ENCODE results near the gene FAM83E. TPM values are rescaled to one million over a fixed set of nuclear protein-coding genes. Genes with fewer than 3 reads are reported as not detected.

Gene FAM83E
- total RNA-seq, 1 donor from 2014 or later = 8.1 TPM

- H3K27ac Mint-ChIP-seq = no peak overlapping the region
- TF ChIP-seq, protein P1, sequence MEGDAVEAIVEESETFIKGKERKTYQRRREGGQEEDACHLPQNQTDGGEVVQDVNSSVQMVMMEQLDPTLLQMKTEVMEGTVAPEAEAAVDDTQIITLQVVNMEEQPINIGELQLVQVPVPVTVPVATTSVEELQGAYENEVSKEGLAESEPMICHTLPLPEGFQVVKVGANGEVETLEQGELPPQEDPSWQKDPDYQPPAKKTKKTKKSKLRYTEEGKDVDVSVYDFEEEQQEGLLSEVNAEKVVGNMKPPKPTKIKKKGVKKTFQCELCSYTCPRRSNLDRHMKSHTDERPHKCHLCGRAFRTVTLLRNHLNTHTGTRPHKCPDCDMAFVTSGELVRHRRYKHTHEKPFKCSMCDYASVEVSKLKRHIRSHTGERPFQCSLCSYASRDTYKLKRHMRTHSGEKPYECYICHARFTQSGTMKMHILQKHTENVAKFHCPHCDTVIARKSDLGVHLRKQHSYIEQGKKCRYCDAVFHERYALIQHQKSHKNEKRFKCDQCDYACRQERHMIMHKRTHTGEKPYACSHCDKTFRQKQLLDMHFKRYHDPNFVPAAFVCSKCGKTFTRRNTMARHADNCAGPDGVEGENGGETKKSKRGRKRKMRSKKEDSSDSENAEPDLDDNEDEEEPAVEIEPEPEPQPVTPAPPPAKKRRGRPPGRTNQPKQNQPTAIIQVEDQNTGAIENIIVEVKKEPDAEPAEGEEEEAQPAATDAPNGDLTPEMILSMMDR (conservative IDR thresholded peaks at IDR 0.05) = no peak
Observed at GRCh38 chr19:48575931-48576622, 38.8 kb downstream of the FAM83E start.

DNA sequence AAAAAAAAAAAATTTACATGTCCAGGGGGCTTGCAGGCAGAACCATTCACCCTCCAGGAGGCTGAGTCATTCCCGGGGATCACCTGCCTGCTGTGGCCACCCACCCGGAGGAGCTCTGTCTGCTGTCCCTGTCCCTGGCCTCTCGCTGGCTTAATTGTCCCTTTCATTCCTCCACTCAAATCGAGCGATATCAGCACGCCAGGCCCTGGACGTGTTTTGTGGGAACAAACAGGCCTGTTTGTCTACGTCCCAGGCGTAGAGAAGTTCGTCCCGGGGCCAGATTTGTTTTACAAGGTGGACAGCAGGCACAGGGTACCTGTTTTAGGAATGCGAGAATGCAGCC, 41.7 kb downstream of the FAM83E start:
- DNase-seq (ENCODE audit: extremely low spot score, unreplicated experiment) = no peak
- H3K4me1 Mint-ChIP-seq (ENCODE audit: unreplicated experiment) = peaks cover 5% of the 10 kb centered on the region
- H3K27me3 Mint-ChIP-seq = no peaks in the 10 kb centered on the region
- H3K36me3 Mint-ChIP-seq = no peaks in the 10 kb centered on the region
- H3K27ac Mint-ChIP-seq = peak overlapping the region; percentile 39
- H3K4me3 Mint-ChIP-seq = no peak overlapping the region
- H3K9me3 Mint-ChIP-seq = no peaks in the 10 kb centered on the region
- TF ChIP-seq, protein P1 (conservative IDR thresholded peaks at IDR 0.05) = no peak

More at GRCh38 chr19:48575931-48576622, 38.8 kb downstream of the FAM83E start:
- Mint-ChIP-seq H3K9me3 (no peaks in the 10 kb centered on the region), H3K4me3 (no peak overlapping the region), H3K4me1 (ENCODE audit: unreplicated experiment) (peaks cover 5% of the 10 kb centered on the region), H3K27me3 (no peaks in the 10 kb centered on the region), H3K36me3 (no peaks in the 10 kb centered on the region)
- DNase-seq (ENCODE audit: extremely low spot score, unreplicated experiment) = no peak

GRCh38 chr19:48571378-48572162, 43.3 kb downstream of the FAM83E start:
- Mint-ChIP-seq H3K36me3 (no peaks in the 10 kb centered on the region), H3K9me3 (no peaks in the 10 kb centered on the region), H3K27ac (peak overlapping the region; percentile 35), H3K4me1 (ENCODE audit: unreplicated experiment) (peaks cover 5% of the 10 kb centered on the region), H3K27me3 (peaks cover 7% of the 10 kb centered on the region), H3K4me3 (no peak overlapping the region)
- no peak for DNase-seq (ENCODE audit: extremely low spot score, unreplicated experiment)
- TF ChIP-seq, protein P1 (conservative IDR thresholded peaks at IDR 0.05) = no peak

GRCh38 chr19:48569814-48570213, 45.1 kb downstream of the FAM83E start:
- no peak for DNase-seq (ENCODE audit: extremely low spot score, unreplicated experiment)
- TF ChIP-seq, protein P1 (conservative IDR thresholded peaks at IDR 0.05) = no peak
- H3K9me3 Mint-ChIP-seq = no peaks in the 10 kb centered on the region
- H3K36me3 Mint-ChIP-seq = no peaks in the 10 kb centered on the region
- H3K4me1 Mint-ChIP-seq (ENCODE audit: unreplicated experiment) = peaks cover 9% of the 10 kb centered on the region
- no peak overlapping the region for H3K27ac Mint-ChIP-seq
- no peak overlapping the region for H3K4me3 Mint-ChIP-seq
- H3K27me3 Mint-ChIP-seq = peaks cover 7% of the 10 kb centered on the region

DNA sequence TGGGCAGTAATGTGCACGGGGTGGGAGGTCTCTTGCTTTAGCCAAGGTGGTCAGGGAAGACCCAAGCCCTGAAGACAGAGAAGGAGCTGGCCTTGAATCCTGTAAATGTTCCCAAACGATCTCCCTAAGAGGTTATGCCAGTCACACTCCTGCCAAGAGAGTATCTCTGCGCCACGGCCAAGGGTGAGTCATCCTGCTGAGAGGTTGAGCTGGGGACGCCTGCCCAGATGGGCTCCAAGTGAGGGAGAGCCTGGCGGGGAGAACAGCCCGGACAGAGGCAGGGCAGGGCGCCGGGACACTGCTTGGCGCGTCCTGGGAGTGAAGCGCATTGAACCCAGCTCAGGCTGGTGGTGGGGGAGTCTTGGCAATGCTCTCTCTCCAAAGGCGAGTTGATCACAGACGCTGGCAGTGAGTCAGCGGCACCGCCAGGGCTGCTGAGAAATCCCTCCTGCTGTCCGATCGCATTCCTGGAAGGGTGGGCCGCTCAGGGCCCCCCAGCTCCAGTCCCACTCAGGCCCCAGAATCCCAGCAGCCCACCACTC, 46.5 kb downstream of the FAM83E start:
- DNase-seq (ENCODE audit: extremely low spot score, unreplicated experiment) = no peak
- Mint-ChIP-seq H3K4me1 (ENCODE audit: unreplicated experiment) (peaks cover 11% of the 10 kb centered on the region), H3K27me3 (peaks cover 7% of the 10 kb centered on the region), H3K9me3 (no peaks in the 10 kb centered on the region), H3K27ac (peak overlapping the region; percentile 43), H3K4me3 (peak overlapping the region; percentile 59), H3K36me3 (no peaks in the 10 kb centered on the region)
- TF ChIP-seq, protein P1 (conservative IDR thresholded peaks at IDR 0.05) = no peak

Data from type B pancreatic cell (in vitro differentiated cells).